Measurements from ENCODE around the gene POU2F2. TPM values are rescaled to one million over a fixed set of nuclear protein-coding genes. Genes with fewer than 3 reads are reported as not detected.

Gene POU2F2
- total RNA-seq, 1 experiment from 2014 or later, result 6.0 TPM

- POLR2A ChIA-PET, result no interaction called here
- CTCF ChIA-PET, result interaction anchor here (2.3 kb wide), 1 partner anchor 25 kb away, joined by 5 read pairs; no protein-coding TSS in a partner anchor
- H3K9me3 Mint-ChIP-seq, result no peaks in the 10 kb centered on the region
- DNase-seq (ENCODE audit: low spot score) (no peak), ATAC-seq (no peak)
- H3K4me3 Mint-ChIP-seq, result no peak overlapping the region
- peaks cover 29% of the 10 kb centered on the region for H3K36me3 Mint-ChIP-seq
- peaks cover 12% of the 10 kb centered on the region for H3K4me1 Mint-ChIP-seq
- H3K27ac Mint-ChIP-seq, result no peak overlapping the region
- no peaks in the 10 kb centered on the region for H3K27me3 Mint-ChIP-seq (ENCODE audit: low read depth)
- no peak for TF ChIP-seq ZNF219 (CRISPR knock-in tag; IDR thresholded peaks at IDR 0.05; ENCODE audit: borderline replicate concordance)
- peak; percentile 77 for TF ChIP-seq ZNF121 (CRISPR knock-in tag; IDR thresholded peaks at IDR 0.05)
Observed at GRCh38 chr19:42083537-42083936, 48.7 kb downstream of the POU2F2 start.

GRCh38 chr19:42081584-42082203 is 50.6 kb downstream of the POU2F2 start:
- Mint-ChIP-seq H3K27me3 (ENCODE audit: low read depth) (no peaks in the 10 kb centered on the region), H3K9me3 (no peaks in the 10 kb centered on the region), H3K4me1 (peaks cover 18% of the 10 kb centered on the region), H3K4me3 (no peak overlapping the region), H3K36me3 (peaks cover 35% of the 10 kb centered on the region), H3K27ac (peak overlapping the region; percentile 46; the same call in 1 of the 2 replicates)
- POLR2A ChIA-PET, result interaction anchor here (0.9 kb wide), 1 partner anchor 21 kb away, joined by 3 read pairs; no protein-coding TSS in a partner anchor
- ATAC-seq (peak; percentile 72), DNase-seq (ENCODE audit: low spot score) (no peak)
- CTCF ChIA-PET, result interaction anchor here (0.6 to 1.2 kb wide), 9 partner anchors 10 to 359 kb away, joined by 3 to 7 read pairs (median 3); no protein-coding TSS in a partner anchor
- TF ChIP-seq RORB (CRISPR knock-in tag; IDR thresholded peaks at IDR 0.05) (no peak), FOXK1 (CRISPR knock-in tag; IDR thresholded peaks at IDR 0.05) (no peak)

- no peaks in the 10 kb centered on the region for H3K27me3 Mint-ChIP-seq (ENCODE audit: low read depth)
- peaks cover 35% of the 10 kb centered on the region for H3K36me3 Mint-ChIP-seq
- no peak overlapping the region for H3K4me3 Mint-ChIP-seq
- no peak for DNase-seq (ENCODE audit: low spot score)
- H3K27ac Mint-ChIP-seq, result no peak overlapping the region
- no peak for TF ChIP-seq ESRRA (CRISPR knock-in tag; IDR thresholded peaks at IDR 0.05; ENCODE audit: borderline replicate concordance)
- TF ChIP-seq TEAD4 (CRISPR knock-in tag; IDR thresholded peaks at IDR 0.05), result no peak
- no peak for TF ChIP-seq USF2 (CRISPR knock-in tag; IDR thresholded peaks at IDR 0.05)
- no peak for TF ChIP-seq OVOL2 (CRISPR knock-in tag; IDR thresholded peaks at IDR 0.05; ENCODE audit: borderline replicate concordance)
- TF ChIP-seq ZNF423 (CRISPR knock-in tag; IDR thresholded peaks at IDR 0.05), result no peak
- no peak for TF ChIP-seq CREM (CRISPR knock-in tag; IDR thresholded peaks at IDR 0.05)
- TF ChIP-seq ELF4 (CRISPR knock-in tag; IDR thresholded peaks at IDR 0.05; ENCODE audit: low read depth), result no peak
- no peak for TF ChIP-seq NR3C1 (CRISPR knock-in tag; conservative IDR thresholded peaks at IDR 0.05; ENCODE audit: low read depth)
- no peak for TF ChIP-seq ZNF512 (CRISPR knock-in tag; IDR thresholded peaks at IDR 0.05; ENCODE audit: borderline replicate concordance)
- no peak for TF ChIP-seq AR (CRISPR knock-in tag; IDR thresholded peaks at IDR 0.05)
- TF ChIP-seq ZNF416 (CRISPR knock-in tag; IDR thresholded peaks at IDR 0.05), result no peak
- TF ChIP-seq RELA (CRISPR knock-in tag; IDR thresholded peaks at IDR 0.05; ENCODE audit: borderline replicate concordance), result no peak
- no peak for TF ChIP-seq CDX4 (CRISPR knock-in tag; IDR thresholded peaks at IDR 0.05; ENCODE audit: borderline replicate concordance)
- ChIA-PET CTCF (interaction anchor here (0.7 to 1.2 kb wide), 6 partner anchors 11 to 96 kb away, joined by 3 to 7 read pairs (median 3); no protein-coding TSS in a partner anchor), POLR2A (interaction anchor here (0.6 kb wide), 1 partner anchor 419 kb away, joined by 9 read pairs; no protein-coding TSS in a partner anchor)
- H3K4me1 Mint-ChIP-seq, result peaks cover 17% of the 10 kb centered on the region
- ATAC-seq, result no peak
- H3K9me3 Mint-ChIP-seq, result no peaks in the 10 kb centered on the region
Observed at GRCh38 chr19:42080764-42081375, 51.4 kb downstream of the POU2F2 start.

Measured in WTC11 (cell line).